ENCODE results near the gene CDH15.

CDH15 gene

GRCh38 chr16:89145406-89146161, 26.0 kb upstream of the CDH15 start:
- H3K4me3 ChIP-seq (ENCODE audit: low read length): no peak overlapping the region
- TF ChIP-seq CTCF (conservative IDR thresholded peaks at IDR 0.05; ENCODE audit: low read length): no peak
- no peak for DNase-seq (ENCODE audit: low read depth)

- no peak for DNase-seq (ENCODE audit: low read depth)
- TF ChIP-seq CTCF (conservative IDR thresholded peaks at IDR 0.05; ENCODE audit: low read length): no peak
- H3K4me3 ChIP-seq (ENCODE audit: low read length): no peak overlapping the region
Measured at GRCh38 chr16:89146211-89147005, 25.1 kb upstream of the CDH15 start.

- TF ChIP-seq CTCF (conservative IDR thresholded peaks at IDR 0.05; ENCODE audit: low read length): no peak
- DNase-seq (ENCODE audit: low read depth): no peak
- H3K4me3 ChIP-seq (ENCODE audit: low read length): no peak overlapping the region
Measured at GRCh38 chr16:89147085-89147817, 24.3 kb upstream of the CDH15 start.

- TF ChIP-seq CTCF (conservative IDR thresholded peaks at IDR 0.05; ENCODE audit: low read length): no peak
- no peak overlapping the region for H3K4me3 ChIP-seq (ENCODE audit: low read length)
- DNase-seq (ENCODE audit: low read depth): no peak
Measured at GRCh38 chr16:89149386-89149785, 22.2 kb upstream of the CDH15 start.

GRCh38 chr16:89150090-89150835, 21.3 kb upstream of the CDH15 start:
- no peak overlapping the region for H3K4me3 ChIP-seq (ENCODE audit: low read length)
- DNase-seq (ENCODE audit: low read depth): no peak
- TF ChIP-seq CTCF (conservative IDR thresholded peaks at IDR 0.05; ENCODE audit: low read length): no peak

- no peak overlapping the region for H3K4me3 ChIP-seq (ENCODE audit: low read length)
- no peak for TF ChIP-seq CTCF (conservative IDR thresholded peaks at IDR 0.05; ENCODE audit: low read length)
Measured at GRCh38 chr16:89150981-89151380, 20.6 kb upstream of the CDH15 start.

More at GRCh38 chr16:89150981-89151380, 20.6 kb upstream of the CDH15 start:
- DNase-seq (ENCODE audit: low read depth): no peak
